Trophoblast cell (in vitro differentiated cells and primary cell): Measurements from ENCODE around the gene OTULIN.

ENCODE experiments used
- DNase-seq, 2 donors: peaks; one replicate each; pipeline ENCODE4 v3.0.0-alpha.2; 2016
- H2AFZ ChIP-seq: 2 replicates; pipeline ENCODE4 v1.6.1; 2013; ENCODE audit warnings: low read length, moderate library complexity, mild to moderate bottlenecking; ENCODE audit not compliant: insufficient read depth, poor library complexity
- H2AK5ac ChIP-seq: 2 replicates; pipeline ENCODE4 v1.6.1; 2013; ENCODE audit warnings: mild to moderate bottlenecking, low read length
- H2BK120ac ChIP-seq: 2 replicates; pipeline ENCODE4 v1.6.1; 2013; ENCODE audit warnings: low read length, mild to moderate bottlenecking, moderate library complexity; ENCODE audit not compliant: insufficient read depth, poor library complexity
- H2BK12ac ChIP-seq: 2 replicates; pipeline ENCODE4 v1.6.1; 2013; ENCODE audit warnings: mild to moderate bottlenecking, low read length, moderate library complexity
- H2BK5ac ChIP-seq: 2 replicates; pipeline ENCODE4 v1.6.1; 2013; ENCODE audit warnings: low read length, low read depth, moderate library complexity, mild to moderate bottlenecking; ENCODE audit not compliant: poor library complexity
- H3K14ac ChIP-seq: 2 replicates; pipeline ENCODE4 v1.6.1; 2013; ENCODE audit warnings: mild to moderate bottlenecking, low read length
- H3K18ac ChIP-seq: 2 replicates; pipeline ENCODE4 v1.6.1; 2013; ENCODE audit warnings: mild to moderate bottlenecking, low read length
- H3K23ac ChIP-seq: 2 replicates; pipeline ENCODE4 v1.6.1; 2013; ENCODE audit warnings: low read length
- H3K27ac ChIP-seq: 2 replicates; pipeline ENCODE4 v1.5.1; 2013; ENCODE audit warnings: low read depth, mild to moderate bottlenecking, inconsistent platforms, low read length, moderate library complexity
- H3K27me3 ChIP-seq: 2 replicates; pipeline ENCODE4 v1.6.1; 2013; ENCODE audit warnings: inconsistent platforms, mild to moderate bottlenecking, low read length, moderate library complexity; ENCODE audit not compliant: insufficient read depth
- H3K36me3 ChIP-seq, 2 experiments: 1 replicate in 1 of 2; 2 replicates in 1 of 2; pipeline ENCODE4 v1.6.1; 2013; ENCODE audit warnings: low read length in 2 of 2, mild to moderate bottlenecking in 2 of 2, moderate library complexity in 1 of 2; ENCODE audit not compliant: insufficient read depth in 2 of 2, control insufficient read depth in 1 of 2
- H3K4ac ChIP-seq: 2 replicates; pipeline ENCODE4 v1.6.1; 2013; ENCODE audit warnings: low read depth, mild to moderate bottlenecking, low read length, moderate library complexity
- H3K4me1 ChIP-seq, 2 experiments: 1 replicate in 1 of 2; 2 replicates in 1 of 2; pipeline ENCODE4 v1.6.1; 2013; ENCODE audit warnings: low read length in 2 of 2, mild to moderate bottlenecking in 2 of 2, moderate library complexity in 1 of 2; ENCODE audit not compliant: insufficient read depth in 2 of 2, control insufficient read depth in 1 of 2
- H3K4me2 ChIP-seq: 2 replicates; pipeline ENCODE4 v1.6.1; 2013; ENCODE audit warnings: inconsistent platforms, mild to moderate bottlenecking, low read length, moderate library complexity
- H3K4me3 ChIP-seq: 2 replicates; pipeline ENCODE4 v1.5.1; 2013; ENCODE audit warnings: mild to moderate bottlenecking, low read depth, low read length, inconsistent platforms
- H3K79me1 ChIP-seq: one replicate; pipeline ENCODE4 v1.6.1; 2013; ENCODE audit warnings: low read length
- H3K79me2 ChIP-seq: 2 replicates; pipeline ENCODE4 v1.6.1; 2013; ENCODE audit warnings: low read length, mild to moderate bottlenecking; ENCODE audit not compliant: control insufficient read depth, insufficient read depth, poor library complexity
- H3K9ac ChIP-seq: 2 replicates; pipeline ENCODE4 v1.6.1; 2013; ENCODE audit warnings: mild to moderate bottlenecking, low read length
- H3K9me3 ChIP-seq: 2 replicates; pipeline ENCODE4 v1.6.1; 2013; ENCODE audit warnings: low read depth, mild to moderate bottlenecking, control low read depth, inconsistent platforms, low read length; ENCODE audit not compliant: insufficient read depth
- H4K12ac ChIP-seq: 2 replicates; pipeline ENCODE4 v1.6.1; 2013; ENCODE audit warnings: low read depth, mild to moderate bottlenecking, low read length, moderate library complexity
- H4K8ac ChIP-seq: 2 replicates; pipeline ENCODE4 v1.6.1; 2013; ENCODE audit warnings: low read depth, mild to moderate bottlenecking, low read length, moderate library complexity
- H4K91ac ChIP-seq: one replicate; pipeline ENCODE4 v1.6.1; 2013; ENCODE audit warnings: low read depth, mild to moderate bottlenecking, low read length, moderate library complexity
- whole genome bisulfite sequencing: extraction: QIAGEN DNeasy Blood & Tissue Kit; methylation state at CpG from one replicate; pipeline ENCODE4 v1.1.7; 2013; ENCODE audit warnings: missing lambda C conversion rate; ENCODE audit not compliant: insufficient read length, insufficient coverage; ENCODE audit errors: extremely low coverage; 5-methylcytosine and 5-hydroxymethylcytosine counted together

Gene OTULIN

GRCh38 chr5:14699159-14699558 is 34.6 kb downstream of the OTULIN start:
- Histone ChIP-seq H4K91ac (no peak overlapping the region), H3K9ac (no peak overlapping the region), H3K18ac (no peak overlapping the region), H4K8ac (no peak overlapping the region), H3K4me3 (no peak overlapping the region), H4K12ac (no peak overlapping the region), H3K14ac (no peak overlapping the region), H3K79me2 (no peaks in the 10 kb centered on the region), H2BK12ac (no peak overlapping the region), H3K27me3 (no peaks in the 10 kb centered on the region), H2AFZ (no peak overlapping the region), H3K27ac (no peak overlapping the region), H3K9me3 (no peaks in the 10 kb centered on the region), H3K79me1 (no peaks in the 10 kb centered on the region), H3K23ac (no peak overlapping the region), H3K4me1 (no peaks in the 10 kb centered on the region), H2BK5ac (no peak overlapping the region), H3K36me3 (peaks cover 24 to 29% of the 10 kb centered on the region in 2 experiments), H2BK120ac (no peak overlapping the region), H3K4ac (no peak overlapping the region), H3K4me2 (no peak overlapping the region), H2AK5ac (no peak overlapping the region)
- WGBS, result no CpG with 5 or more reads among the region's 2 CpGs
- no peak for DNase-seq

DNA sequence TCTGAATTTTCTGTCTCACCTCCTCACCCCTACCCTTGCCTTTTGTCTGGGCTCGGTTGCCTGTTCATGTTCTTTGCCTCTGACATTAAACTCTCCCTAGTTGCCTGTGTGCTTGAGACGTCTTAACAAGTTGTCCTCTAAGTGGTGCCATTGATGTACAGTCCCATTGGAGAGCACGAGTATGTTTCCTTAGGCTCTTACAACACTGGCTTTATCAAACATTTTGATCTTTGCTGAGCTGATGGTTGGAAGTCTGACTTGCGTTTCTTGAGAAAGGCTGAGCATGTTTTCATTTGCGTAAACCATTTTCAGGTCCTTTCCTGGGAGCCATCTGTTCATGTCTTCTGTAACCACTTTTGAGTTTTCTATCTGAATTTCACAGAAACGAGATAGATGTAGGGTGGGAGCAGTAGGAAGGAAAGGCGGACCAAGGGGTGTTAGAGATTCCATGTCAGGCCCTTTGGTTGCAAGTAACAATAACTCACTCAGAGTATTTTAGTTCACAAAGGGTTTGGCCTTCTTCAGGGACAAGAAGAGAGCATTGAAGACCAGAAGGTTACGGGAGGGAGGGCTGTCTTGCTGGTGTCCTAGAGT is 35.4 kb downstream of the OTULIN start:
- peak; percentile 55 to 90 for DNase-seq

GRCh38 chr5:14700478-14701436 is 36.2 kb downstream of the OTULIN start:
- no peak for DNase-seq
- Histone ChIP-seq H4K8ac (no peak overlapping the region), H4K91ac (no peak overlapping the region), H3K79me1 (no peaks in the 10 kb centered on the region), H3K4me3 (no peak overlapping the region), H2BK5ac (no peak overlapping the region), H3K79me2 (no peaks in the 10 kb centered on the region), H3K18ac (no peak overlapping the region), H2BK120ac (no peak overlapping the region), H2AFZ (no peak overlapping the region), H3K9ac (no peak overlapping the region), H4K12ac (no peak overlapping the region), H3K27me3 (no peaks in the 10 kb centered on the region), H3K27ac (no peak overlapping the region), H3K36me3 (peaks cover 27 to 33% of the 10 kb centered on the region in 2 experiments), H3K4me2 (no peak overlapping the region), H2BK12ac (no peak overlapping the region), H3K4ac (no peak overlapping the region), H3K23ac (no peak overlapping the region), H3K4me1 (no peaks in the 10 kb centered on the region), H3K14ac (no peak overlapping the region), H2AK5ac (no peak overlapping the region), H3K9me3 (no peaks in the 10 kb centered on the region)
- WGBS, result no CpG with 5 or more reads among the region's 13 CpGs

More for the DNA sequence above, 35.4 kb downstream of the OTULIN start:
- Histone ChIP-seq H3K18ac (no peak overlapping the region), H3K27ac (no peak overlapping the region), H3K36me3 (peaks cover 23 to 28% of the 10 kb centered on the region in 2 experiments), H3K27me3 (no peaks in the 10 kb centered on the region), H3K4me1 (no peaks in the 10 kb centered on the region), H3K4me3 (no peak overlapping the region), H3K9me3 (no peaks in the 10 kb centered on the region), H4K12ac (no peak overlapping the region), H3K79me1 (no peaks in the 10 kb centered on the region), H3K14ac (no peak overlapping the region), H3K4me2 (no peak overlapping the region), H2AFZ (no peak overlapping the region), H2BK120ac (no peak overlapping the region), H2AK5ac (no peak overlapping the region), H3K79me2 (no peaks in the 10 kb centered on the region), H3K4ac (no peak overlapping the region), H3K9ac (no peak overlapping the region), H3K23ac (no peak overlapping the region), H4K91ac (no peak overlapping the region), H4K8ac (no peak overlapping the region), H2BK12ac (no peak overlapping the region), H2BK5ac (no peak overlapping the region)
- no CpG with 5 or more reads among the region's 8 CpGs for WGBS

- H3K4me2 ChIP-seq, result no peak overlapping the region
- no peak overlapping the region for H3K14ac ChIP-seq
- no peak overlapping the region for H2BK5ac ChIP-seq
- no peaks in the 10 kb centered on the region for H3K4me1 ChIP-seq
- H4K91ac ChIP-seq, result no peak overlapping the region
- H3K79me2 ChIP-seq, result no peaks in the 10 kb centered on the region
- no peaks in the 10 kb centered on the region for H3K9me3 ChIP-seq
- H4K12ac ChIP-seq, result no peak overlapping the region
- no peak overlapping the region for H3K4ac ChIP-seq
- H3K4me3 ChIP-seq, result no peak overlapping the region
- no peak overlapping the region for H3K23ac ChIP-seq
- no peak overlapping the region for H2BK120ac ChIP-seq
- no peak overlapping the region for H3K27ac ChIP-seq
- peaks cover 28 to 34% of the 10 kb centered on the region in 2 experiments for H3K36me3 ChIP-seq
- no peak overlapping the region for H4K8ac ChIP-seq
- no CpG with 5 or more reads among the region's 10 CpGs for WGBS
- no peaks in the 10 kb centered on the region for H3K27me3 ChIP-seq
- no peak for DNase-seq
- H3K79me1 ChIP-seq, result no peaks in the 10 kb centered on the region
- H3K18ac ChIP-seq, result no peak overlapping the region
- H2AK5ac ChIP-seq, result no peak overlapping the region
- no peak overlapping the region for H2BK12ac ChIP-seq
- no peak overlapping the region for H2AFZ ChIP-seq
- H3K9ac ChIP-seq, result no peak overlapping the region
Observed at GRCh38 chr5:14701556-14701955, 37.0 kb downstream of the OTULIN start.
